H9 (cell line): ENCODE data around the gene ARID3C. TPM values are rescaled to one million over a fixed set of nuclear protein-coding genes. Genes with fewer than 3 reads are reported as not detected.

ENCODE experiments used
- DNase-seq: peaks from one replicate; pipeline ENCODE4 v3.0.0-alpha.2; 2017
- H2AFZ ChIP-seq: one replicate; pipeline ENCODE4 v1.6.1; 2013; ENCODE audit warnings: mild to moderate bottlenecking, low read length, control low read depth, moderate library complexity
- H2AK5ac ChIP-seq: 2 replicates; pipeline ENCODE4 v1.6.1; 2013; ENCODE audit warnings: low read length, control low read depth, mixed read lengths; ENCODE audit not compliant: insufficient read length
- H2BK120ac ChIP-seq: one replicate; pipeline ENCODE4 v1.6.1; 2013; ENCODE audit warnings: low read depth, mild to moderate bottlenecking, low read length, control low read depth, inconsistent platforms; ENCODE audit not compliant: poor library complexity, severe bottlenecking
- H2BK12ac ChIP-seq: 2 replicates; pipeline ENCODE4 v1.6.1; 2013; ENCODE audit warnings: low read length, control low read depth, mixed read lengths, low read depth; ENCODE audit not compliant: insufficient read length
- H2BK15ac ChIP-seq: 2 replicates; pipeline ENCODE4 v1.6.1; 2013; ENCODE audit warnings: low read depth, low read length, control low read depth
- H2BK20ac ChIP-seq: one replicate; pipeline ENCODE4 v1.6.1; 2013; ENCODE audit warnings: low read depth, mild to moderate bottlenecking, low read length, control low read depth, inconsistent platforms; ENCODE audit not compliant: poor library complexity, severe bottlenecking
- H2BK5ac ChIP-seq: 2 replicates; pipeline ENCODE4 v1.6.1; 2013; ENCODE audit warnings: low read length, control low read depth, mixed read lengths; ENCODE audit not compliant: insufficient read length
- H3K14ac ChIP-seq: 2 replicates; pipeline ENCODE4 v1.6.1; 2013; ENCODE audit warnings: low read length, control low read depth; ENCODE audit not compliant: insufficient read depth
- H3K18ac ChIP-seq: 2 replicates; pipeline ENCODE4 v1.6.1; 2013; ENCODE audit warnings: low read depth, mild to moderate bottlenecking, mixed read lengths, low read length, control low read depth; ENCODE audit not compliant: insufficient read length
- H3K23ac ChIP-seq: 2 replicates; pipeline ENCODE4 v1.6.1; 2013; ENCODE audit warnings: low read length, control low read depth, mixed read lengths, low read depth; ENCODE audit not compliant: insufficient read length
- H3K23me2 ChIP-seq: 2 replicates; pipeline ENCODE4 v1.6.1; 2013; ENCODE audit warnings: low read depth, mild to moderate bottlenecking, mixed read lengths, low read length, control low read depth; ENCODE audit not compliant: insufficient read length, poor library complexity, severe bottlenecking
- H3K27ac ChIP-seq: 2 replicates; pipeline ENCODE4 v1.5.1; 2013; ENCODE audit warnings: low read length, control low read depth, mixed read lengths, low read depth; ENCODE audit not compliant: insufficient read length
- H3K27me3 ChIP-seq: 2 replicates; pipeline ENCODE4 v1.6.1; 2013; ENCODE audit warnings: low read length, control low read depth, inconsistent platforms; ENCODE audit not compliant: insufficient read depth
- H3K4ac ChIP-seq: 2 replicates; pipeline ENCODE4 v1.6.1; 2013; ENCODE audit warnings: low read depth, mild to moderate bottlenecking, control low read depth, inconsistent platforms, low read length, moderate library complexity
- H3K4me1 ChIP-seq: 2 replicates; pipeline ENCODE4 v1.6.1; 2013; ENCODE audit warnings: low read length, control low read depth, inconsistent platforms; ENCODE audit not compliant: insufficient read depth
- H3K4me2 ChIP-seq: 2 replicates; pipeline ENCODE4 v1.6.1; 2013; ENCODE audit warnings: low read length, control low read depth, mixed read lengths; ENCODE audit not compliant: insufficient read length, insufficient read depth
- H3K56ac ChIP-seq: 2 replicates; pipeline ENCODE4 v1.6.1; 2013; ENCODE audit warnings: low read depth, mild to moderate bottlenecking, mixed read lengths, low read length, control low read depth; ENCODE audit not compliant: insufficient read length
- H3K79me1 ChIP-seq: 2 replicates; pipeline ENCODE4 v1.6.1; 2013; ENCODE audit warnings: low read depth, mild to moderate bottlenecking, moderate library complexity, low read length, control low read depth, inconsistent platforms; ENCODE audit not compliant: insufficient read depth, poor library complexity, severe bottlenecking
- H3K79me2 ChIP-seq: 2 replicates; pipeline ENCODE4 v1.6.1; 2013; ENCODE audit warnings: low read length, control low read depth, inconsistent platforms; ENCODE audit not compliant: insufficient read depth
- H3K9ac ChIP-seq: 2 replicates; pipeline ENCODE4 v1.6.1; 2013; ENCODE audit warnings: low read length, control low read depth, mixed read lengths; ENCODE audit not compliant: insufficient read length; ENCODE audit errors: extremely low read depth
- H3K9me3 ChIP-seq: one replicate; pipeline ENCODE4 v1.6.1; 2013; ENCODE audit warnings: low read depth, low read length, inconsistent platforms; ENCODE audit not compliant: control insufficient read depth
- H3T11ph ChIP-seq: one replicate; pipeline ENCODE4 v1.6.1; 2013; ENCODE audit warnings: mild to moderate bottlenecking, low read length, control low read depth, inconsistent platforms
- H4K20me1 ChIP-seq: one replicate; pipeline ENCODE4 v1.6.1; 2013; ENCODE audit not compliant: control insufficient read depth, insufficient read length, insufficient read depth
- H4K5ac ChIP-seq: 2 replicates; pipeline ENCODE4 v1.6.1; 2013; ENCODE audit warnings: low read depth, mild to moderate bottlenecking, mixed read lengths, low read length, control low read depth; ENCODE audit not compliant: insufficient read length
- H4K8ac ChIP-seq: replicated peaks from 2 replicates; pipeline ENCODE4 v1.6.1; 2013; ENCODE audit warnings: low read length, control low read depth, mixed read lengths, low read depth; ENCODE audit not compliant: insufficient read length
- H4K91ac ChIP-seq: 2 replicates; pipeline ENCODE4 v1.6.1; 2013; ENCODE audit warnings: low read depth, mild to moderate bottlenecking, moderate library complexity, mixed read lengths, low read length, control low read depth; ENCODE audit not compliant: insufficient read length
- H3K27ac Mint-ChIP-seq, 3 experiments: 2 replicates in 2 of 3; 3 replicates in 1 of 3; pipeline ENCODE4 v1.8.0; 2020 to 2021; ENCODE audit warnings: mixed read lengths in 3 of 3, mild to moderate bottlenecking in 1 of 3, moderate library complexity in 1 of 3
- H3K27me3 Mint-ChIP-seq: 2 replicates; pipeline ENCODE4 v1.8.0; 2021; ENCODE audit warnings: low read depth, mild to moderate bottlenecking, moderate library complexity, mixed read lengths
- H3K36me3 Mint-ChIP-seq, 3 experiments: 2 replicates in 2 of 3; 3 replicates in 1 of 3; pipeline ENCODE4 v1.8.0; 2020 to 2021; ENCODE audit warnings: low read depth in 3 of 3, mixed read lengths in 3 of 3; ENCODE audit not compliant: insufficient read depth in 1 of 3
- H3K4me1 Mint-ChIP-seq, 2 experiments: 2 replicates each; pipeline ENCODE4 v1.8.0; 2020; ENCODE audit warnings: mixed read lengths in 2 of 2
- H3K4me3 Mint-ChIP-seq, 2 experiments: 2 replicates in 1 of 2; 3 replicates in 1 of 2; pipeline ENCODE4 v1.8.0; 2020 to 2021; ENCODE audit warnings: mild to moderate bottlenecking in 2 of 2, mixed read lengths in 2 of 2, moderate library complexity in 1 of 2
- H3K9me3 Mint-ChIP-seq, 2 experiments: 2 replicates in 1 of 2; 3 replicates in 1 of 2; pipeline ENCODE4 v1.8.0; 2020; ENCODE audit warnings: mild to moderate bottlenecking in 2 of 2, mixed read lengths in 2 of 2, moderate library complexity in 1 of 2
- CTCF ChIP-seq: fragments of 200-600 bp; sonication (generic); conservative IDR thresholded peaks from 3 replicates; pipeline ENCODE4 v1.8.0; 2021; ENCODE audit warnings: antibody characterized with exemption, mild to moderate bottlenecking
- WGBS: extraction: QIAGEN DNeasy Blood & Tissue Kit; methylation state at CpG from one replicate; pipeline ENCODE4 v1.1.7; 2013; ENCODE audit warnings: missing lambda C conversion rate, low lambda C conversion rate, mixed read lengths; ENCODE audit not compliant: insufficient read length; ENCODE audit errors: extremely low coverage; 5-methylcytosine and 5-hydroxymethylcytosine counted together
- total RNA-seq: library from RNA; stranded (reverse); gene quantifications from 2 replicates; pipeline ENCODE4 v1.2.1, GENCODE V29; 2021

ARID3C gene
- total RNA-seq, 1 experiment from 2014 or later: not detected

- Mint-ChIP-seq H3K36me3 (peaks cover 2 to 15% (median 10%) of the 10 kb centered on the region in 3 experiments; a peak in 6 of 7 replicates), H3K27ac (no peak overlapping the region), H3K9me3 (peaks cover 0 to 3% of the 10 kb centered on the region in 2 experiments; a peak in 2 of 5 replicates), H3K4me1 (peaks cover 28 to 41% of the 10 kb centered on the region in 2 experiments), H3K4me3 (no peak overlapping the region; a peak in 1 of 5 replicates), H3K27me3 (peaks cover 50% of the 10 kb centered on the region)
- Histone ChIP-seq H2BK120ac (no peak overlapping the region), H4K8ac (no peak overlapping the region), H3K14ac (no peak overlapping the region), H4K5ac (no peak overlapping the region), H3K27ac (no peak overlapping the region), H3K79me2 (no peaks in the 10 kb centered on the region; the same call in 1 of the 2 replicates), H3K4me1 (peaks cover 4% of the 10 kb centered on the region; the same call in 1 of the 2 replicates), H3K27me3 (peaks cover 19% of the 10 kb centered on the region), H4K20me1 (no peaks in the 10 kb centered on the region), H2BK5ac (no peak overlapping the region), H3K18ac (no peak overlapping the region), H3K79me1 (no peaks in the 10 kb centered on the region), H3K23me2 (peaks cover 16% of the 10 kb centered on the region), H3K9ac (no peak overlapping the region), H2AFZ (no peak overlapping the region), H3K4ac (no peak overlapping the region), H3K23ac (no peak overlapping the region), H3K4me2 (no peak overlapping the region), H3T11ph (no peak overlapping the region), H3K9me3 (no peaks in the 10 kb centered on the region), H2AK5ac (no peak overlapping the region), H2BK20ac (no peak overlapping the region), H4K91ac (no peak overlapping the region), H2BK15ac (no peak overlapping the region), H2BK12ac (no peak overlapping the region), H3K56ac (no peak overlapping the region)
- DNase-seq: peak; percentile 77
- WGBS: no CpG with 5 or more reads among the region's 3 CpGs
- TF ChIP-seq CTCF: peak; percentile 92
Measured at GRCh38 chr9:34633851-34634550, 5.1 kb upstream of the ARID3C start.
